Tibial nerve (tissue), 4 donors: ENCODE data around the gene TFDP2. TPM values are rescaled to one million over a fixed set of nuclear protein-coding genes. Genes with fewer than 3 reads are reported as not detected.

Experiments
- DNase-seq, 2 donors: peaks; one replicate each; pipeline ENCODE4 v3.0.0-alpha.2; 2019; ENCODE audit warnings: low spot score in 2 of 2
- H3K27ac ChIP-seq, 4 donors: fragments of 200-600 bp; sonication (generic) in 3 of 4; one replicate each; pipeline ENCODE4 v1.5.1; 2017 to 2019; ENCODE audit warnings: mild to moderate bottlenecking in 1 of 4
- H3K27me3 ChIP-seq, 2 donors: fragments of 200-600 bp; sonication (generic) in 1 of 2; one replicate each; pipeline versions ENCODE4 v1.5.1 to v1.6.0; 2017 to 2019
- H3K36me3 ChIP-seq, 3 donors: fragments of 200-600 bp; sonication (generic); one replicate each; pipeline ENCODE4 v1.5.1; 2018 to 2019
- H3K4me1 ChIP-seq, 4 donors: fragments of 200-600 bp; sonication (generic) in 3 of 4; one replicate each; pipeline ENCODE4 v1.5.1; 2017 to 2019
- H3K4me3 ChIP-seq, 4 donors: fragments of 200-600 bp; sonication (generic) in 3 of 4; one replicate each; pipeline ENCODE4 v1.5.1; 2017 to 2019; ENCODE audit warnings: mild to moderate bottlenecking in 1 of 4, moderate library complexity in 1 of 4
- H3K9me3 ChIP-seq, 4 donors: fragments of 200-600 bp; sonication (generic) in 3 of 4; one replicate each; pipeline ENCODE4 v1.5.1; 2017 to 2019
- EP300 ChIP-seq, 2 donors: sonication (generic); formaldehyde crosslinking; IDR thresholded peaks; one replicate each; pipeline ENCODE4 v1.6.1; 2017; ENCODE audit warnings: antibody characterized with exemption in 2 of 2, mild to moderate bottlenecking in 1 of 2
- POLR2A ChIP-seq, 2 donors: fragments of 450-650 bp; IDR thresholded peaks; one replicate each; pipeline ENCODE4 v1.6.1; 2017; ENCODE audit warnings: antibody characterized with exemption in 2 of 2, mild to moderate bottlenecking in 2 of 2, moderate library complexity in 2 of 2
- WGBS, 2 donors: methylation state at CpG; one replicate each; pipeline ENCODE4 v1.1.5; 2018; 5-methylcytosine and 5-hydroxymethylcytosine counted together
- total RNA-seq, 4 donors: library from RNA; depleted of rRNA; stranded (reverse); fragments of >200 nt; gene quantifications; one replicate each; pipeline ENCODE4 v1.1.0, GENCODE V29; 2016
- TF ChIP-seq, protein P1 (sequence below), 5 experiments: fragments of 200-600 bp in 3 of 5; fragments of 450-650 bp in 2 of 5; sonication (generic) in 3 of 5; IDR thresholded peaks; one replicate each; pipeline ENCODE4 v1.5.1; 2016 to 2019; ENCODE audit warnings: antibody characterized with exemption in 5 of 5, mild to moderate bottlenecking in 3 of 5, moderate library complexity in 2 of 5

TFDP2 gene
- total RNA-seq, 4 donors from 2014 or later, result 30.0 to 95.7 (median 70.6) TPM

DNA sequence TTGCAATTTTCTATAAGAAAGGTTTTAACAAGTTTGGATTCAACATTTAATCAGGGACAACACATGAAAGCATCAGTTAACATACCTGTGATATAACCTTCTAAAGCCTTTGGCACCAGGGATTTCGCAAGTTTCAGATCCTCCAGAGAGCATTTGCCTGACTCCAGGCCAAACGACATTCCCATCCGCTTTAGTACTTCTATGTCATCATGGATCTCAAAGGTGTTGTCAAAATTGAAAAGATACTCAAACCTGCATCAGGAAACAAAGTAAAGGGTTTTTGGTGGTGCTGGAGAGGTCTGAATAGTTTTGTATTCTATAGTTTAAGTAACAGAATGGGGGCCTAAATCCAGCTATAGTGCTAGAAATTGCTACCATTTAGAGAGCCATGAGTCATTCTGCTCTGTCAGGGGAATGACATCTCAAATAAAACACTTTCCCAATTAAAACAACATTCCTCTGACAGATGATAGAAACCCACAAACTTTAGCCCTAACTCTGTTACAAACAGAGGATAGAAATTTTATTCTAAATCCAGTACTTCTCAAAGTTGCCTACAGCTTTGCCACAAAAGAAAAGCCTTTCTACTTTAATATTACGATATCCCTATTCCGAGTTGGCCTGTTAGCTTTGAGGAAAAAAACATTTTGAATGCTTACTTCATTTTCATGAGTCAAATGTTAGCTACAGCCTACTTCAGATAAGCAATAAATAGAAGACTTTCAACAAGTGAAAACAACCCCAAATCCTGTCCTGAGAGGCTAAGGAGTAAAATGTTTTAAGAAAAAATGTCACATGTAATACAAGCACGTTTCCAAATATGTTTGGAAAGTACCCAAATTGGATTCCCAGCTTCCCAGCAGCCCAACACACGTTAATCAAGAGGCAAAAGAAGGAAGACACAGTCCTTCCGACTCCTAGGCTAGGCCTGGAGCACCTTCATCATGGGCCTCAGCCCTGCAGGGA lies 189.5 kb downstream of the TFDP2 start:
- H3K36me3 ChIP-seq, result peaks cover 0 to 55% (median 6%) of the 10 kb centered on the region in 3 donors
- peak overlapping the region in 3 of 4 donors; percentile 62 to 81 (median 67) for H3K27ac ChIP-seq
- 53 to 58% methylated on average over 8 of the region's 8 CpGs for WGBS, 2 donors

DNA sequence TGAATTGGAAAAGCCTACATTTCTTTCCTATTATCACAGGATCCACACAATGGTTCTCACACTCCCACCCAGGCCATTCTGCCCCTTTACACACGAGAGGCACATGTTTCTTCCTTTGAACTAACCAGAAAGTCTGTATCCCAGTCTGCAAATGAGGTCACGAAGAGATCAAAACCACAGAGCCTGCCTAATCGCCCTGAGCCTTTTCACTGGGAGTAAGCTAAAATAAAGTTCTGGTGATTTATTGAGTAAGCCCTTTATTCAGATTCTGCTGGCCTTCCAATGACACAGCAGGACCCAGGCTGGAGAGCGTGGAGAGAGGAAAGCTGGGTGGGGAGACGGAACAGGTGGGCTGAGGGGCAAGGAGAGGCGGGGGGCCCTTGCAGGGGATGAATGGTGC lies 194.2 kb downstream of the TFDP2 start:
- TF ChIP-seq, protein P1, sequence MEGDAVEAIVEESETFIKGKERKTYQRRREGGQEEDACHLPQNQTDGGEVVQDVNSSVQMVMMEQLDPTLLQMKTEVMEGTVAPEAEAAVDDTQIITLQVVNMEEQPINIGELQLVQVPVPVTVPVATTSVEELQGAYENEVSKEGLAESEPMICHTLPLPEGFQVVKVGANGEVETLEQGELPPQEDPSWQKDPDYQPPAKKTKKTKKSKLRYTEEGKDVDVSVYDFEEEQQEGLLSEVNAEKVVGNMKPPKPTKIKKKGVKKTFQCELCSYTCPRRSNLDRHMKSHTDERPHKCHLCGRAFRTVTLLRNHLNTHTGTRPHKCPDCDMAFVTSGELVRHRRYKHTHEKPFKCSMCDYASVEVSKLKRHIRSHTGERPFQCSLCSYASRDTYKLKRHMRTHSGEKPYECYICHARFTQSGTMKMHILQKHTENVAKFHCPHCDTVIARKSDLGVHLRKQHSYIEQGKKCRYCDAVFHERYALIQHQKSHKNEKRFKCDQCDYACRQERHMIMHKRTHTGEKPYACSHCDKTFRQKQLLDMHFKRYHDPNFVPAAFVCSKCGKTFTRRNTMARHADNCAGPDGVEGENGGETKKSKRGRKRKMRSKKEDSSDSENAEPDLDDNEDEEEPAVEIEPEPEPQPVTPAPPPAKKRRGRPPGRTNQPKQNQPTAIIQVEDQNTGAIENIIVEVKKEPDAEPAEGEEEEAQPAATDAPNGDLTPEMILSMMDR (IDR thresholded peaks at IDR 0.05), result no peak
- TF ChIP-seq EP300 (IDR thresholded peaks at IDR 0.05), result no peak
- TF ChIP-seq POLR2A (IDR thresholded peaks at IDR 0.05), result no peak
- Histone ChIP-seq H3K27ac (peak overlapping the region in 2 of 4 donors; percentile 9 to 47), H3K4me1 (peaks cover 0 to 12% (median 6%) of the 10 kb centered on the region in 4 donors), H3K9me3 (no peaks in the 10 kb centered on the region), H3K4me3 (no peak overlapping the region), H3K27me3 (no peaks in the 10 kb centered on the region), H3K36me3 (peaks cover 0 to 64% (median 0%) of the 10 kb centered on the region in 3 donors)
- no peak for DNase-seq
- WGBS, 2 donors, result 30 to 34% methylated on average over 6 of the region's 6 CpGs

More for the DNA sequence above, 189.5 kb downstream of the TFDP2 start:
- TF ChIP-seq, protein P1 (IDR thresholded peaks at IDR 0.05), result no peak
- no peak for TF ChIP-seq EP300 (IDR thresholded peaks at IDR 0.05)
- no peak for TF ChIP-seq POLR2A (IDR thresholded peaks at IDR 0.05)
- H3K4me1 ChIP-seq, result peaks cover 0 to 19% (median 6%) of the 10 kb centered on the region in 4 donors
- DNase-seq, result no peak
- H3K27me3 ChIP-seq, result no peaks in the 10 kb centered on the region
- H3K9me3 ChIP-seq, result no peaks in the 10 kb centered on the region
- H3K4me3 ChIP-seq, result no peak overlapping the region

DNA sequence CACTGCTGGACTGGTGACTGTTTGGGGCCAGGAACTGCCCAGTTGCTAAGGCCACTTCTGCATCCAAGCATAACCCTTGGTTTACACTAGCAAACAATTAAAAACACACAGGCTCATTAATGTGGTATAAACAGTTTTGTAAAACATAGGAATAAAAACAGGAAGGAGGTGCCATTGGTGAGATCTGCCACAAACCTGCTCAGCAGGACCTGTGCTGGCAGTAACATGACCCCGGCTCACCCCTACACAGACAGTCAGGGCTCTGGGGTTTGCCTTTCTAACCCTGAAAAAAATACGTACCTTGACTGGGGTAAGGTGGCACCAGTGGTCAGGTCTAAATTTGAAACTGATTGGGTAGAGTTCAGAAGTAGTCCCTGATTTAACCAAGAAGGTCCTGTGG lies 196.7 kb downstream of the TFDP2 start:
- peaks cover 0 to 51% (median 0%) of the 10 kb centered on the region in 3 donors for H3K36me3 ChIP-seq
- H3K4me3 ChIP-seq, result no peak overlapping the region
- no peak for DNase-seq
- WGBS, 2 donors, result 87 to 96% methylated on average over 2 of the region's 2 CpGs
- peaks cover 0 to 5% (median 2%) of the 10 kb centered on the region in 4 donors for H3K4me1 ChIP-seq
- H3K9me3 ChIP-seq, result no peaks in the 10 kb centered on the region
- no peaks in the 10 kb centered on the region for H3K27me3 ChIP-seq
- H3K27ac ChIP-seq, result no peak overlapping the region
- TF ChIP-seq, protein P1 (IDR thresholded peaks at IDR 0.05), result no peak
- TF ChIP-seq POLR2A (IDR thresholded peaks at IDR 0.05) (no peak), EP300 (IDR thresholded peaks at IDR 0.05) (no peak)

DNA sequence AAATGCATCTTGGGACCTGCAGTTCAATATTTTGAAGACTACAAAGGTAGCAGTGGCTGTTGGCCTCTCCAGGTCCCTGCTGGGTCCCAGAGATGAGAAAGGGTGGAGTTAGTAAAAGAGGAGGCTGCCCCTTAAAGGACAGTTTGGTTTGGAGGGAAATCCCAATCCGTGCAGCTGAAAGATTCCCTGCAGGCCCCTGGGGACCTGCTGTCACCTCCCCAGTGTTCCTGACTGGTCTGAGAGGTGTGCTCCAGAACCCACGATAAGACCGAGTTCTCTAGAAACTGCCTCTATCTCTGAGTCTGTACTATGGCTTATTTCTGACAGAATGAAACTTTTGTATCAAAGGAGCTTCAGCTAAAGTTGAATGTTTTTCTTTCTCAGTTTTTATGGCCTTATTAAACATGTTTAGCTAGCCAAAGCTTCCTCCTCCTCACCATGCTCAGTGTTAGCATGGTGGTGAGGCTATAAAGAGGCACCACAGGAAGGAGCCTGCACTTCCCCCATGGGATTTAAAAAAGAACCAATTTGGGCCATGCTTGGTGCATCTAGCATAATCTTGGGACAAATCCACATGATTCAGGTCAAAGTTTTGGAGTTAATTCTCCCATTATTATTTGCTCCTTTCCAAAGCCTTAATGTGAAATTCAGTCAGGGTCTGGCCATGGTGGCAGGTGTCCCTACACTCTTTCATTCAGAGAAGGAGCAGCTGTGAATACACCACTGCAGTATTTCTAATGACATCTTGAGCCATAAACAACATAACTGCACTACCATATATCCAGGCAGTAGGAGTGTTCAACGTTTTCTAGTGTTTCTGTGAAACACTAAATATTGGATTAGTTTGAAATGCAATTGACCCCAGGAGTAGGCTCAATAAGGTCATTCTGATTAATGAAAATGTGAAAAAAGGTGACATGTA lies 198.5 kb downstream of the TFDP2 start:
- 57 to 67% methylated on average over 4 of the region's 4 CpGs for WGBS, 2 donors
- Histone ChIP-seq H3K4me3 (no peak overlapping the region), H3K27me3 (no peaks in the 10 kb centered on the region), H3K27ac (no peak overlapping the region), H3K4me1 (peaks cover 0 to 5% (median 2%) of the 10 kb centered on the region in 4 donors), H3K36me3 (peaks cover 0 to 38% (median 0%) of the 10 kb centered on the region in 3 donors), H3K9me3 (no peaks in the 10 kb centered on the region)
- DNase-seq, result no peak
- no peak for TF ChIP-seq EP300 (IDR thresholded peaks at IDR 0.05)
- TF ChIP-seq, protein P1 (IDR thresholded peaks at IDR 0.05), result no peak
